ENCODE data around the gene IGFBP1. TPM values are rescaled to one million over a fixed set of nuclear protein-coding genes. Genes with fewer than 3 reads are reported as not detected.

IGFBP1 gene
- total and polyA plus RNA-seq, 2 of the 13 experiments (the other 11 are each of a cell fraction or from before 2014, with no cell fraction given), result 5.4 to 885 TPM

DNA sequence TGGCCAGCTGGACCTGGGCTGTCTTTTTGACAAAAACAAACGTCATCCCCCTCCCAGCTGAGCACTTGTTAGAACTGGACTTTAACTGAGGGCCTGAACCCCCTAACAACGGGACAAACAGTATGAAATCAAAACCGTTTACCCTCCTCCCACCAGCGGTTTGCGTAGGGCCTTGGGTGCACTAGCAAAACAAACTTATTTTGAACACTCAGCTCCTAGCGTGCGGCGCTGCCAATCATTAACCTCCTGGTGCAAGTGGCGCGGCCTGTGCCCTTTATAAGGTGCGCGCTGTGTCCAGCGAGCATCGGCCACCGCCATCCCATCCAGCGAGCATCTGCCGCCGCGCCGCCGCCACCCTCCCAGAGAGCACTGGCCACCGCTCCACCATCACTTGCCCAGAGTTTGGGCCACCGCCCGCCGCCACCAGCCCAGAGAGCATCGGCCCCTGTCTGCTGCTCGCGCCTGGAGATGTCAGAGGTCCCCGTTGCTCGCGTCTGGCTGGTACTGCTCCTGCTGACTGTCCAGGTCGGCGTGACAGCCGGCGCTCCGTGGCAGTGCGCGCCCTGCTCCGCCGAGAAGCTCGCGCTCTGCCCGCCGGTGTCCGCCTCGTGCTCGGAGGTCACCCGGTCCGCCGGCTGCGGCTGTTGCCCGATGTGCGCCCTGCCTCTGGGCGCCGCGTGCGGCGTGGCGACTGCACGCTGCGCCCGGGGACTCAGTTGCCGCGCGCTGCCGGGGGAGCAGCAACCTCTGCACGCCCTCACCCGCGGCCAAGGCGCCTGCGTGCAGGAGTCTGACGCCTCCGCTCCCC, at the start of gene IGFBP1 (continued):
- TF ChIP-seq, protein P1, sequence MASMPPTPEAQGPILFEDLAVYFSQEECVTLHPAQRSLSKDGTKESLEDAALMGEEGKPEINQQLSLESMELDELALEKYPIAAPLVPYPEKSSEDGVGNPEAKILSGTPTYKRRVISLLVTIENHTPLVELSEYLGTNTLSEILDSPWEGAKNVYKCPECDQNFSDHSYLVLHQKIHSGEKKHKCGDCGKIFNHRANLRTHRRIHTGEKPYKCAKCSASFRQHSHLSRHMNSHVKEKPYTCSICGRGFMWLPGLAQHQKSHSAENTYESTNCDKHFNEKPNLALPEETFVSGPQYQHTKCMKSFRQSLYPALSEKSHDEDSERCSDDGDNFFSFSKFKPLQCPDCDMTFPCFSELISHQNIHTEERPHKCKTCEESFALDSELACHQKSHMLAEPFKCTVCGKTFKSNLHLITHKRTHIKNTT (CRISPR knock-in tag; IDR thresholded peaks at IDR 0.05), result no peak
- TF ChIP-seq RORA (CRISPR knock-in tag; IDR thresholded peaks at IDR 0.05) (no peak), REPIN1 (CRISPR knock-in tag; IDR thresholded peaks at IDR 0.05; ENCODE audit: borderline replicate concordance, low read depth) (peak; percentile 30; the same call in 1 of the 2 replicates), ZNF530 (CRISPR knock-in tag; IDR thresholded peaks at IDR 0.05; ENCODE audit: low read depth) (no peak), HNRNPL (IDR thresholded peaks at IDR 0.05; ENCODE audit: low read depth, low read length) (peak; percentile 75), MAF1 (CRISPR knock-in tag; IDR thresholded peaks at IDR 0.05; ENCODE audit: borderline replicate concordance) (peak; percentile 50; the same call in 1 of the 2 replicates), GZF1 (CRISPR knock-in tag; IDR thresholded peaks at IDR 0.05) (peak; percentile 49; the same call in 1 of the 2 replicates)
- TF ChIP-seq, protein P2, sequence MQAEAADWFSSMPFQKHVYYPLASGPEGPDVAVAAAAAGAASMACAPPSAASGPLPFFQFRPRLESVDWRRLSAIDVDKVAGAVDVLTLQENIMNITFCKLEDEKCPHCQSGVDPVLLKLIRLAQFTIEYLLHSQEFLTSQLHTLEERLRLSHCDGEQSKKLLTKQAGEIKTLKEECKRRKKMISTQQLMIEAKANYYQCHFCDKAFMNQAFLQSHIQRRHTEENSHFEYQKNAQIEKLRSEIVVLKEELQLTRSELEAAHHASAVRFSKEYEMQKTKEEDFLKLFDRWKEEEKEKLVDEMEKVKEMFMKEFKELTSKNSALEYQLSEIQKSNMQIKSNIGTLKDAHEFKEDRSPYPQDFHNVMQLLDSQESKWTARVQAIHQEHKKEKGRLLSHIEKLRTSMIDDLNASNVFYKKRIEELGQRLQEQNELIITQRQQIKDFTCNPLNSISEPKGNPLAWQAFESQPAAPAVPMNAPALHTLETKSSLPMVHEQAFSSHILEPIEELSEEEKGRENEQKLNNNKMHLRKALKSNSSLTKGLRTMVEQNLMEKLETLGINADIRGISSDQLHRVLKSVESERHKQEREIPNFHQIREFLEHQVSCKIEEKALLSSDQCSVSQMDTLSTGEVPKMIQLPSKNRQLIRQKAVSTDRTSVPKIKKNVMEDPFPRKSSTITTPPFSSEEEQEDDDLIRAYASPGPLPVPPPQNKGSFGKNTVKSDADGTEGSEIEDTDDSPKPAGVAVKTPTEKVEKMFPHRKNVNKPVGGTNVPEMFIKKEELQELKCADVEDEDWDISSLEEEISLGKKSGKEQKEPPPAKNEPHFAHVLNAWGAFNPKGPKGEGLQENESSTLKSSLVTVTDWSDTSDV (CRISPR knock-in tag; IDR thresholded peaks at IDR 0.05), result no peak; the same call in 1 of the 2 replicates
- TF ChIP-seq, protein P3, sequence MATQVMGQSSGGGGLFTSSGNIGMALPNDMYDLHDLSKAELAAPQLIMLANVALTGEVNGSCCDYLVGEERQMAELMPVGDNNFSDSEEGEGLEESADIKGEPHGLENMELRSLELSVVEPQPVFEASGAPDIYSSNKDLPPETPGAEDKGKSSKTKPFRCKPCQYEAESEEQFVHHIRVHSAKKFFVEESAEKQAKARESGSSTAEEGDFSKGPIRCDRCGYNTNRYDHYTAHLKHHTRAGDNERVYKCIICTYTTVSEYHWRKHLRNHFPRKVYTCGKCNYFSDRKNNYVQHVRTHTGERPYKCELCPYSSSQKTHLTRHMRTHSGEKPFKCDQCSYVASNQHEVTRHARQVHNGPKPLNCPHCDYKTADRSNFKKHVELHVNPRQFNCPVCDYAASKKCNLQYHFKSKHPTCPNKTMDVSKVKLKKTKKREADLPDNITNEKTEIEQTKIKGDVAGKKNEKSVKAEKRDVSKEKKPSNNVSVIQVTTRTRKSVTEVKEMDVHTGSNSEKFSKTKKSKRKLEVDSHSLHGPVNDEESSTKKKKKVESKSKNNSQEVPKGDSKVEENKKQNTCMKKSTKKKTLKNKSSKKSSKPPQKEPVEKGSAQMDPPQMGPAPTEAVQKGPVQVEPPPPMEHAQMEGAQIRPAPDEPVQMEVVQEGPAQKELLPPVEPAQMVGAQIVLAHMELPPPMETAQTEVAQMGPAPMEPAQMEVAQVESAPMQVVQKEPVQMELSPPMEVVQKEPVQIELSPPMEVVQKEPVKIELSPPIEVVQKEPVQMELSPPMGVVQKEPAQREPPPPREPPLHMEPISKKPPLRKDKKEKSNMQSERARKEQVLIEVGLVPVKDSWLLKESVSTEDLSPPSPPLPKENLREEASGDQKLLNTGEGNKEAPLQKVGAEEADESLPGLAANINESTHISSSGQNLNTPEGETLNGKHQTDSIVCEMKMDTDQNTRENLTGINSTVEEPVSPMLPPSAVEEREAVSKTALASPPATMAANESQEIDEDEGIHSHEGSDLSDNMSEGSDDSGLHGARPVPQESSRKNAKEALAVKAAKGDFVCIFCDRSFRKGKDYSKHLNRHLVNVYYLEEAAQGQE (IDR thresholded peaks at IDR 0.05; ENCODE audit: borderline replicate concordance in 1 of 2, low read depth in 1 of 2, low read length in 2 of 2), result no peak; a peak in 1 of 4 replicates
- TF ChIP-seq, protein P4, sequence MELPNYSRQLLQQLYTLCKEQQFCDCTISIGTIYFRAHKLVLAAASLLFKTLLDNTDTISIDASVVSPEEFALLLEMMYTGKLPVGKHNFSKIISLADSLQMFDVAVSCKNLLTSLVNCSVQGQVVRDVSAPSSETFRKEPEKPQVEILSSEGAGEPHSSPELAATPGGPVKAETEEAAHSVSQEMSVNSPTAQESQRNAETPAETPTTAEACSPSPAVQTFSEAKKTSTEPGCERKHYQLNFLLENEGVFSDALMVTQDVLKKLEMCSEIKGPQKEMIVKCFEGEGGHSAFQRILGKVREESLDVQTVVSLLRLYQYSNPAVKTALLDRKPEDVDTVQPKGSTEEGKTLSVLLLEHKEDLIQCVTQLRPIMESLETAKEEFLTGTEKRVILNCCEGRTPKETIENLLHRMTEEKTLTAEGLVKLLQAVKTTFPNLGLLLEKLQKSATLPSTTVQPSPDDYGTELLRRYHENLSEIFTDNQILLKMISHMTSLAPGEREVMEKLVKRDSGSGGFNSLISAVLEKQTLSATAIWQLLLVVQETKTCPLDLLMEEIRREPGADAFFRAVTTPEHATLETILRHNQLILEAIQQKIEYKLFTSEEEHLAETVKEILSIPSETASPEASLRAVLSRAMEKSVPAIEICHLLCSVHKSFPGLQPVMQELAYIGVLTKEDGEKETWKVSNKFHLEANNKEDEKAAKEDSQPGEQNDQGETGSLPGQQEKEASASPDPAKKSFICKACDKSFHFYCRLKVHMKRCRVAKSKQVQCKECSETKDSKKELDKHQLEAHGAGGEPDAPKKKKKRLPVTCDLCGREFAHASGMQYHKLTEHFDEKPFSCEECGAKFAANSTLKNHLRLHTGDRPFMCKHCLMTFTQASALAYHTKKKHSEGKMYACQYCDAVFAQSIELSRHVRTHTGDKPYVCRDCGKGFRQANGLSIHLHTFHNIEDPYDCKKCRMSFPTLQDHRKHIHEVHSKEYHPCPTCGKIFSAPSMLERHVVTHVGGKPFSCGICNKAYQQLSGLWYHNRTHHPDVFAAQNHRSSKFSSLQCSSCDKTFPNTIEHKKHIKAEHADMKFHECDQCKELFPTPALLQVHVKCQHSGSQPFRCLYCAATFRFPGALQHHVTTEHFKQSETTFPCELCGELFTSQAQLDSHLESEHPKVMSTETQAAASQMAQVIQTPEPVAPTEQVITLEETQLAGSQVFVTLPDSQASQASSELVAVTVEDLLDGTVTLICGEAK (IDR thresholded peaks at IDR 0.05), result no peak
- TF ChIP-seq, protein P4 (CRISPR knock-in tag; IDR thresholded peaks at IDR 0.05), result peak; percentile 78

Data from HepG2 (cell line).